GM19099 (cell line): Measurements from ENCODE around the gene SRI.

ENCODE experiments used
- POLR2A ChIP-seq: IDR thresholded peaks from 3 replicates; pipeline ENCODE4 v1.6.1; 2011; ENCODE audit warnings: low read depth; ENCODE audit not compliant: insufficient read length; ENCODE audit errors: extremely low read depth

The SRI gene

DNA sequence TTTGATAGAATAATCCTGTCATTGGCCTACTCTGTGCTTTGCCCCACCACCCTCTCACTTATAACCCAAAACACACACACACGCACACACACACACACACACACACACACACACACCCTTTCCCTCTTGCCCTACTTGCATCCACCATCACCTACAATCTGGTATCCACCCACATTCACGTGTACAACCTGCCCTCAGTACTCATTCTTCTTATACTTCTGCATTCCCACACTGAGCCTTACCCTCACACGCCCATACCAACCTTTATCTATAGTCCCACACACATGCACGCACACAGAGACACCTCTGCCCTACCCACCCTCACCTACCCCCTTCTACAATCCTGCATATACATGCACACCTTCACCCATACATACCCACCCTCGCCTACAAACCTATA is 10.8 kb upstream of the SRI start:
- TF ChIP-seq POLR2A, result no peak

DNA sequence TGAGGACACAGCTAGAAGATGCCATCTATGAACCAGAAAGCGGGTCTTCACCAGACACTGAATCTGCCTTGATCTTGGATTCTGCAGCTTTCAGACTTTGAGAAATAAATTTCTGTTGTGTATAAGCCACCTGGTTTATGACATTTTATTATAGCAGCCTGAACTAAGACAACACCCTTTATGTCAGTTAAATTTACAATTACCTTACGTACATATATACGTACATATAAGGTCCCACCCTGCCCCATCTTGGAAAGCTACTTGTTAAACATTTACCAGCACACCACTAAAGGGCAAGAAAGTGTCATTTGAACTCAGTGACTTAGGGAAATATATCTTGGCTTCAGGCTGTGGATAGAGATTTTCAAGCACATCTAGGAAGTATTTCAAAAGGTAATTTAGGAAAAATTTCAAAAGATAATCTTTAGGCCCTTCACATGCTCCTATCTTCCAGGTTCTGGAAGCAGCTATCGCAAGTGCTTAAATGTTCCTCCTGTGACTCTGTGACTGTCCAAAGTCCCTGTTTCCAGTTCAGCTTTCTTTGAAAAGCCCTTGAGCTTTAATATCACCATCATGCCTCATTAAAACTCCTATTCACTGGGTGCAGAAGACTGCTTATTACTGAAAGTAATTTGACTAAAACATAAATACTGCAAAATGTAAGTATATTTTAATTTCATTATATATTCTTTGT is 9.6 kb upstream of the SRI start:
- TF ChIP-seq POLR2A, result no peak

DNA sequence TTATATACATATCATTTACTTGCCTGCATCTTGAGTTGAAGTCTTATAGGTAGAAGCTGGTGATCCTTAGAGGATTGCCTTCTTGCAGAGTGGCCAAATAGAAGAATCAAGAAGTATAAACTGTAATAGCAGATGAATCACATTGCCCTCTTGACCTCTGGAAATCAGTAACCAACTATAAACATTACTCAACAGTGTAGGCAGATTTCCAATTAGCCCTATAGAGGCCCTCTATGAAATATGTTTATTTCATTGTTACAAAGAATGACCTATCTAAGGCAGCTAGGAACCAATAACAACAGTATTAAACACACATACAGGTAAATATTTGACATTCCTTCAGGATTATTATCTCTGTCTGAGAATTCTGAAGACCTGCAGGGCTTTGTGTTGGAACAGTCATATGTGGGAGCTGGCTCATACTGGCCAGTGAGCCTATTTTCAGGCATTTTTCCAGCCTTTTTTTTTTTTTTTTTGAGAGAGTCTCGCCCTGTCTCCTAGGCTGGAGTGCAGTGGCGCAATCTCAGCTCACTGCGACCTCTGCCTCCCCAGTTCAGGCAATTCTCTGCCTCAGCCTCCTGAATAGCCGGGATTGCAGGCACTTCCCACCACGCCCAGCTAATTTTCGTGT is 7.2 kb upstream of the SRI start:
- TF ChIP-seq POLR2A, result no peak

DNA sequence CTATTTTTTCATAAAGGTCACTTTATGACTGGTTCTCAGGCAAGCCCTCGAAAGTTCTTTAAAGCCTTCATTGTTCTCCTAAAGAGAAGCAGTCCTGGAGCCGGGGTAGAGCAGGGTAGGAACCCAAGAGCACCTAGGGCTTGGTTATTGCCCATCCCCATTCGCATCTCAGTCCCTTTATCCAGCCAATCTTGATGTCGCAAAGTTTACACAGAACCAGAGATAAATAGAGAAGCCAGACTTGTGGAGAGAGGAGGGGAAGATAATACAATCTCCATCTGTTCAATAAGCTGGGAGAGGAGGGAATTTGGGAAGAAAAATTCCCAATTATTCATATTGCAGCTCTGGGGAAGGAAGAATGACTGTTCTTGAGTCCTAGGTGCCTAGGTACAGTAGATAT is 6.4 kb upstream of the SRI start:
- no peak for TF ChIP-seq POLR2A

DNA sequence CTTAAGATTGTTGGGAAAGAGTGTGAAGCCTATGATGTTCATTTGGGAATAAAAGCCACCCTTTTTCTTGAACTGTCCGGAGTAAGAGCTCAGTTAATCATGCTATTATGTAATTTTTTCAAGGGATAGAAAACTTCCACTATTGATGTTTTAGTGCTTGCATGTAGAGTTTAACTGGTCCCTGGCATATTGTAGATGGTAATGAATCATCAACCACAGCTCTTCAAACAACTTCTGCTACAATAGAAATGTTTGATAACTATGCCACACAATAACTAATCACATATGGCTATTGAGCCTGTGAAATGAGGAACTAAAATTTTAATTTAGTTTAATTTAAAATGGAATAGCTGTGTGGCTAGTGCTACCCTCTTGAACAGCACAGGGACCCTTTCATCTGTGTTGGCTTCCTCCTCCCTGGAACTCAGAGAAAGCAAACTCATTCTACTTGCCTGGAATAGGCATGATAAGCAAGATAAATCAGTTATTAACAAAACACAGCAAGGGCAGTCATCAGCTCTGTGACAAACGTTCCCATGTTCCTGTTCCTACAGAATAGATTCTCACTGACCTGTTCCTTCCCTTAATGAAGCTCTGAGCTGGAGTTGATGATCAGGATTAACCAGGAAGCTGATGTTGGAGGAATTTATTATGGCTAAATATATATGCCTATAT is 4.9 kb upstream of the SRI start:
- TF ChIP-seq POLR2A, result no peak

DNA sequence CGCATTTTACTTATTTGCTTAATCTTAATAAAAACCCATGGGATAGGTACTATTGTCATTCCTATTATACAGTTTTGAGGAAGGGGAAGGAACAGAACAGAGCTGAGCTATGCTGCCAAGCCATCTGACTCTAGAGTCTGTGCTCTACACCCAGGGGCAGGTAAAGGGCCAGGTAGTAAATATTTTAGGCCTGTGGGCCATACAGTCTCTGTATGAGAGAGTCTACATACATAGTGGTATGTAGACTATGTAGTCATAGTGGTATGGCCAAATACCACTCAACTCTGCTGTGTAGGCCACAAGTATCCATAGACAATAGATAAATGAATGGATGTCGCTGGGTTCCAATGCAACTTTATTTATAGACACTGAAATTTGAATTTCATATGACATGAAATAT is 3.4 kb upstream of the SRI start:
- no peak for TF ChIP-seq POLR2A

DNA sequence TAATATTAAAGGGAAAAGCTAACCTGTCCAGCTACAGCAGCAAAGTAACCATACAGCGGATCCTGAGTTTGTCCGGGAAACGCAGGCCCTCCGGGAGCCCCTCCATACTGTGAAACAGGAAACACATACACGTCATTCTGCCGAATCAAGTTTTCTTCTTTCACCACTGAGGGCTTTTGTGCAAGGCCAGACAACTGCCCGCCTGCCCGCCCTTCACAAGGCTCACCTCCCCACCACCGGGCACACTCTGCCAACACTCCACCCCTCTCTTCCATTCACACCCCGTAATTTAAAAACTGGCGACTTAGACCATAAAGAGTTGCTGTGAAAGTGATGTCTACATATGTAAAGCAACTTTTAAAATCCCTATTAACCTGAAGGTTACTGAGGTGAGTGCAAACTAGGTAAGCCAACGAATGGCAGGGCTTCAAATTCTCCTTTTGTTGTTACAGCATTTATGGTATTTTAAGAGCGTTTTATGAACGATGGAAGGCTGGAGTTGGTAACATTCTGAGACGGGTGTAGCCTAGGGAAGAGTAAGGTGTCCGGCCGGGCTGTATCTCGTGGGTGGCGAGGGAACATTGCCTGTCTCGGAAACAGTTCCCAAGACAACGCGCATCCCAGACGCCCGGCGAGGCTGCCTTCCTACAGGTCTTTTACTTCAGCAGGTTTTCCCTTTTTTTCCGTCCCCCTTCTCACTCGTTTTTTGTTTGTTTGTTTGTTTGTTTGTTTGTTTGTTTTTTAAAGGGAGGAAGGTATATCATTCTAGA is 817 bp downstream of the SRI start:
- peak; percentile 66 for TF ChIP-seq POLR2A

DNA sequence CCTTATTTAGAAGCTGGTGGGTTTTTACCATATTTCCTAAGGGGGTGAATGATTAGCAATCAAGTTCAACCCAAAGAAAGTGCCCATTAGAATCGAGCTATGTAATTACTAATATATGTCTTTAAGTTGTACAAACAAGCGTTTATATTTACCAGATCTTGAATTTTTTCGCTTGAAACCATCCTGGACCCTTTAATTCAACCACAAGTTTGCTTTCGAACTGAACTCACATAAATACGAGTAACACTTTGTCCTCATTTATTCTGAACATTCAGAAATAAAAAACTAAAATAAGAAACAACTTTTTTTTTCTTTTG is 1.5 kb downstream of the SRI start:
- TF ChIP-seq POLR2A, result no peak

DNA sequence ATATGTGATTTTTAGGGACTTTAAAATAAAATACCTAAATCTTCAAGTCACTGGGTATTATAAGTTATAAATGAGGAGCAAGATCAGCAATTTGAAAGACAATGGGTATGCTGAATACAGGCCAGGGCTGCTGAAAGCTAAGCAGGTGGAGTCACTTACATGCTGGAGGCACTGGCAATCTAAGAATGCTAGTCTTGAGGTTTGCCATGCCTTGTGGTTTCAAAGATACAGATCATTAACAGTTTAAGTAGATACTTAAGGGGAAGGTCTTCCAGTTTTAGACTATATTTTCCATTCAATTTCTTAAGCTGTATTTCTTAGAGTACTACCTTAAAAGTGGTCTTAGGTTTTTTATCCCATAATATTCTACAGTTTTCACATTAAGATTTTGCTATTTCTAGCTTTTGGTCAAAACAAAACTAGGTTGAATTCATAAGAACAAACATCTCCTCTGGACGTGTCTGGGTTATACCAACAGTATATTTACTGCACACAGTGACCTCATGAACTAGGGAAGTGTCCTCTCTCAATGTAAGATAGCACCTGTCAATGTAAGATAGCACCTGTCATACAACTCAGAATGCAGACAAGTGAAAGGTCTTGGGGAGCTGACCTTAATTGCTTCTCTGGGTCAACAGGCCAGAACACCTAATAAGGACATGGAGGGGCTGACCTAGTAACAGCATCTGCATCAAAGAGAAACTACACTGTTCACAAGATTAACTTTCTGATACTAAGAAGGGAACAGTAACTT is 2.0 kb downstream of the SRI start:
- peak; percentile 26 for TF ChIP-seq POLR2A

DNA sequence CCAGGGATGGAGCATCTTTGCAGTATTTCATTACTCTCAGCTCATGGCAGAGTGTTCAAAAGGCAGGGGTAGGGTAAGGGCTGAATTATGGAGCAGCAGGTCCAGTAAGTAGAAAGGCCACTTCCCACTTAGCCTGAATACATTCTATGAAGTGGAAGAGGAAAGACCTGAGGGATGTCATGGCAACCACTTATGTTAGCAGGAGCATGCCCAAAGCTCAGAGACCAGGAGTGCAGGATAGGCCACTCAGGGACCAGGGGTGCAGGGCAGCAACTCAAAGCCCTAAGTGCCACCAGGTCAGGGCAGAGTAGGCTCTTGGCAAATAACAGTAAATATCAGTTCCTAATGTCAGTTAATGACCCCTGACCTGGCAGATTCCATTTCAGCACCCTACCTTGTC is 3.6 kb downstream of the SRI start:
- TF ChIP-seq POLR2A, result no peak

DNA sequence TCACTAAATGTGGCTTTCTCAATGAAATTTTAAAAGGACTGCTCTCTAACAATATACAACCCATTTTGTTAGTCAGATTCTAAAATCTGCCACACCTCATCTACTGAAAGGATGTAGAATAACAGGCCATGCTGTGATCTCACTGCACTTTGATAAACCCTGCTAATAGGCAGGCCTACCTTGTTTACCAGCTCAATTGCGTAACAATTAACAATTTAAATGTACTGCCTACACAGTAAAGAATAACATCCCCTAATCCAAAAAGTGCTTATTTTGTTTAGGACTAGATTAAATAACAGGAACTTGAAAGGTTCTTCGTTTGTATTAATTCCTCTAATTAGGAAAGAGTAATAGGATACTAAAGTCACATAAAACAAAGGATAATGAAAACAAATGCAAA is 4.5 kb downstream of the SRI start:
- no peak for TF ChIP-seq POLR2A

DNA sequence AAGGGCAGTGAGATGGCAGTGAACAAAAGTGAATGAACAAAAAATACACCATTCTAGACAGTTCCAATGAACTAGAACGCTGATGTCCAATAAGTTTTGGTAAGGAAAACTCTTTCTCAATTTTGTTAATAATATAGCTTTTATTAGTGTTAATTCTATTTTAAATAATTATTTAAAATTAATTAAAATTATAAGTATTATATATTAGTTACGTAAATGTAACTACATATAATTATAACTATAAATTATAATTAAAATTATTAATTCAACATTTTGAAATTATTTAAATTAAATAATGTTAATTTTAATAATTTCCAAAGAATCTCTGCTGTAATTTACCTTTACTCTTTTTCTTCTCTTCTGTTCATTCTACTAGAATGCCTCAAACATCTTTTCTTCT is 5.4 kb downstream of the SRI start:
- TF ChIP-seq POLR2A, result no peak

DNA sequence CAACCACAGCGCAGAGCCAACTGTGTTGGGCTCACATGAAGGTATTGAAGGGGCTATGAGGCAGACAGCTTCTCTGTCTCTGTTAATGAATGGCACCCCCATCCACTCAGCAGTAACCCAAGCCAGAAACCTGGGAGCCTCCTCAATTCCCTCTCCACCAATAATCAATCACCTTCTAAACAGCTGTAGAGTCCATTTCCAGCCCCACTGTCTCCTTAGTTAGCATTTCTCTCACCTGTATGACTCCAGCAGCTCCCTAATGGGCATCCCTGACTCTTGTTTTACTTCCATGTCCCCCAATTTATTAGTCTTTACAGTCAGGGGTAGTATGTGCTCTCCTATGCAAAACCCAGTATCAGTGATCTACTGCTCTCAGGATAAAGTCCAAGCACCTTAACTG is 6.9 kb downstream of the SRI start:
- TF ChIP-seq POLR2A, result no peak

DNA sequence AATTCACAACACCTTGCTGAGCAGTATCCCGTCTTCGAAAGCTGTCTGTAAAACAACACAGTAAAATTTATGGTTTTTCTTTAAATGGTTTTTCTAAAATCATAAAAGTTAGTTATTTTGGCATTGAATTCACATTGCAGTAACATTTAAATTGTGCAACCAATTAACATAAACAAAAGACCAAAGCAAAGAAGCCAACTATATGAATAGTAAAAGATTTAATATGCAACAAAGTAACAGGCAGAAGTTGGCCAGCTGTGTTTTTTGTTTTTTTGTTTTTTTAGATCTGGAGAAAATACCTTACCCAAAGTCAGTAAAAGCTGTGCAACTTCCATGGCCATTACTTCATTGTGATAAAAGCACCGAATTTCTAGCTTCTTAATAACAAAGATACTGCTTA is 11.3 kb downstream of the SRI start:
- no peak for TF ChIP-seq POLR2A

DNA sequence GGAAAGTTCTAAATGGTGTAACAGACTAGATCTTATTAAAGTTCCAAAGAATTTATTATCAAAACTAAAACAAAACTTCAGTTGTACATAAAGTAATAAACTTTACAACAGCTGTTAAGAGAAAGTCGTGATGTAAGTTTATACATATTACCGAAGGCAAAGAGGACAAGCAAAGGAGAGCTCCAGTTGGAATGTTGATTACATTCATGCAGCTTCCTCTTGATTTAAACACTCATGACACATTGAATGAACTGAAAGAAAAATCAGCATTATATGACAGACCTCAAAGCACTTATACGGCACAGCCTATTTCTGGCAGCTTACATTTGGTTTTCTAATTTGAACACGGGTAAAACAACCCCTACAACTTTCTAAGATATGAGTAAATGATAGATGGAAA is 13.6 kb downstream of the SRI start:
- TF ChIP-seq POLR2A, result no peak

DNA sequence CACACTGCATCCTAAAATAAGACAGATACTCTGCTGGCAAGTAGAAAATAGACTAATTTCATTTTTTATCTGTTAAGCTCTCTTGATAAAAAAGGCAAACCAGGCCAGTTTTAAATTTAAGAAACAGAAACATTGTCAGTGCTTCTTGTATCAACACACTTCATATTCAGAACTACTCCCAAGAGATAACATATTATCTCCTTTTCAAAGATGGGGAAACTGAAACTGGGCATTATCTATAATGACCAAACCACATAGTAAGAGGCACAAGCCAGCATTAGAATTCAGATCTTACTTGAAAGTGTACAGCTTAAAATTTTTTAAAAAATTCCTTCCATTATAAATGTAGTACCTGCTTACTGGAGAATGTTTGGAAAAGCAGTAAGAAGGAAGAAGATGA is 14.7 kb downstream of the SRI start:
- TF ChIP-seq POLR2A, result no peak

DNA sequence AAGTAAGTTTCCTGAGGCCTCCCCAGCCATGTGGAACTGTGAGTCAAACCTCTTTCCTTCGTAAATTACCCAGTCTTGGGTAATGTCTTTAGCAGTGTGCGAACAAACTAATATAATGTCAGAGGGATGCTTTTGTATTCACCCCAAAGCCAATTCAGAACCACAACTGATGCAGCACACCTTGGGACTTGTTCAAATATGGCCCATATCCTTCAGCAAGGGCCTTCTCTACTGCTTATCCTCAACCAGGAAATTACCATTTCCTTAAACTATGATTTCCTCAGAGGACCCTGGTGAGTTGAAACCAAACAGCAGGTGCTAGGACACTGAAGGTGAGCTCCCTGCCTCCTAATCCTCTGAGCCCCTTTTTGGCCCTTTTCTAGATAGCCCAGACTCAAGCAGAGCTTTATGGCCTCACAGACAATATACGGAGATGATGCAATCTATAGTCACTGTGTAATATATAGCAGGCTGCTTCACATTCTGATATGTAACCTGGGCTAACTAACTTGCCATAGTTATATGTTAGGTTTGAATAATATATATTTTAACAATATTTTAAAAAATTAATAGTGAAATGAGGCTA is 15.2 kb downstream of the SRI start:
- no peak for TF ChIP-seq POLR2A
